IMR-90 (cell line): ENCODE measurements around the gene PI4KA.

Experiments used
- MAZ ChIP-seq: IDR thresholded peaks from 2 replicates; pipeline ENCODE4 v1.6.1; 2012; ENCODE audit warnings: low read depth, mild to moderate bottlenecking, low read length, improper control_type of control experiment, moderate library complexity, borderline replicate concordance
- MXI1 ChIP-seq: IDR thresholded peaks from 2 replicates; pipeline ENCODE4 v1.6.1; 2012; ENCODE audit warnings: low read depth, mild to moderate bottlenecking, low read length, moderate library complexity, borderline replicate concordance
- POLR2A ChIP-seq: IDR thresholded peaks from 2 replicates; pipeline ENCODE4 v1.6.1; 2012; ENCODE audit warnings: mild to moderate bottlenecking, low read depth, low read length
- RAD21 ChIP-seq: IDR thresholded peaks from 2 replicates; pipeline ENCODE4 v1.6.1; 2012; ENCODE audit warnings: low read length, improper control_type of control experiment
- RFX5 ChIP-seq: IDR thresholded peaks from 2 replicates; pipeline ENCODE4 v1.8.0; 2012; ENCODE audit warnings: low read depth, mild to moderate bottlenecking, low read length, moderate library complexity
- TF ChIP-seq, protein P1 (sequence below): conservative IDR thresholded peaks from 2 replicates; pipeline ENCODE4 v1.5.1; 2012; ENCODE audit warnings: mild to moderate bottlenecking, low read depth, low read length, improper control_type of control experiment
- TF ChIP-seq, protein P2 (sequence below): fragments of 150-350 bp; IDR thresholded peaks from 2 replicates; pipeline ENCODE4 v1.6.1; 2017; ENCODE audit warnings: mild to moderate bottlenecking, antibody characterized with exemption, low read length, low read depth
- TF ChIP-seq, protein P3 (sequence below): fragments of 150-350 bp; IDR thresholded peaks from 2 replicates; pipeline ENCODE4 v1.6.1; 2016; ENCODE audit warnings: low read depth, mild to moderate bottlenecking, low read length, moderate library complexity, borderline replicate concordance

DNA sequence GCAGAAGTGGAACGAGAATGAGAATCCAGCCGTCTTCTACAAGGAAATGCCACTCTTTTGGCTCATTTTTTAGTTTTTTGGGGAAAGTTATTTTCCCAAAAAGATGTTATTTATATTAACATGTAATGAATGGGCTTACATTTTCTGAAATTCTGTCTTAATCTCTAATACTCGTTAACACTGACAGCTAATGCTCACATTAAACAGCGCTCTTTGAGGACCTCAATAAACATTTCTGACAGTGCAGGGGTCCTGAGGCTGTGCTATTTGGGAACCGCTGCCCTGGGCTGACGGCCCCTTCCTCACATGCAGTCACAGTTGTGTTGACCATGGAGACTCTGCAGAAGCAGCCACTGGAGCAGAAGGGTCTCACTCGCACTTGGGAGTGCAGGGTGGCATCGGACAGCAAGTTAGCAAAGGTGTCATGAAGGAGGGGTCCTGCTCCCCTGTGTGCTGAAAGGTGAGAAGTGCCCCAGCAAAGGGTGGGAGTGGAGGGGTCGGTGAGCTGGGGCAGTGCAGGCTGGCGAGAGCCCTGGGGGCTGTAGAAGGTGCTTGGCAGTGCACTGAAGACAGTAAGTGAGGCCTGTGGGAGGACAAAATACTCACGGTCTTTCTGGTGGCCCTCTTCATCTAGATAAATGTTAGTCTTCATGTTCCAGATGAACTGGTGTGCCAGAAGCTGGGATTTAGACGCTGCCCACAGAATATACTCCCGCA, 137.8 kb downstream of the PI4KA start:
- TF ChIP-seq POLR2A (no peak), MXI1 (no peak), RFX5 (no peak), RAD21 (no peak), MAZ (no peak)
- TF ChIP-seq, protein P1, sequence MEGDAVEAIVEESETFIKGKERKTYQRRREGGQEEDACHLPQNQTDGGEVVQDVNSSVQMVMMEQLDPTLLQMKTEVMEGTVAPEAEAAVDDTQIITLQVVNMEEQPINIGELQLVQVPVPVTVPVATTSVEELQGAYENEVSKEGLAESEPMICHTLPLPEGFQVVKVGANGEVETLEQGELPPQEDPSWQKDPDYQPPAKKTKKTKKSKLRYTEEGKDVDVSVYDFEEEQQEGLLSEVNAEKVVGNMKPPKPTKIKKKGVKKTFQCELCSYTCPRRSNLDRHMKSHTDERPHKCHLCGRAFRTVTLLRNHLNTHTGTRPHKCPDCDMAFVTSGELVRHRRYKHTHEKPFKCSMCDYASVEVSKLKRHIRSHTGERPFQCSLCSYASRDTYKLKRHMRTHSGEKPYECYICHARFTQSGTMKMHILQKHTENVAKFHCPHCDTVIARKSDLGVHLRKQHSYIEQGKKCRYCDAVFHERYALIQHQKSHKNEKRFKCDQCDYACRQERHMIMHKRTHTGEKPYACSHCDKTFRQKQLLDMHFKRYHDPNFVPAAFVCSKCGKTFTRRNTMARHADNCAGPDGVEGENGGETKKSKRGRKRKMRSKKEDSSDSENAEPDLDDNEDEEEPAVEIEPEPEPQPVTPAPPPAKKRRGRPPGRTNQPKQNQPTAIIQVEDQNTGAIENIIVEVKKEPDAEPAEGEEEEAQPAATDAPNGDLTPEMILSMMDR: no peak
- TF ChIP-seq, protein P2, sequence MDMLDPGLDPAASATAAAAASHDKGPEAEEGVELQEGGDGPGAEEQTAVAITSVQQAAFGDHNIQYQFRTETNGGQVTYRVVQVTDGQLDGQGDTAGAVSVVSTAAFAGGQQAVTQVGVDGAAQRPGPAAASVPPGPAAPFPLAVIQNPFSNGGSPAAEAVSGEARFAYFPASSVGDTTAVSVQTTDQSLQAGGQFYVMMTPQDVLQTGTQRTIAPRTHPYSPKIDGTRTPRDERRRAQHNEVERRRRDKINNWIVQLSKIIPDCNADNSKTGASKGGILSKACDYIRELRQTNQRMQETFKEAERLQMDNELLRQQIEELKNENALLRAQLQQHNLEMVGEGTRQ: no peak
- TF ChIP-seq, protein P3, sequence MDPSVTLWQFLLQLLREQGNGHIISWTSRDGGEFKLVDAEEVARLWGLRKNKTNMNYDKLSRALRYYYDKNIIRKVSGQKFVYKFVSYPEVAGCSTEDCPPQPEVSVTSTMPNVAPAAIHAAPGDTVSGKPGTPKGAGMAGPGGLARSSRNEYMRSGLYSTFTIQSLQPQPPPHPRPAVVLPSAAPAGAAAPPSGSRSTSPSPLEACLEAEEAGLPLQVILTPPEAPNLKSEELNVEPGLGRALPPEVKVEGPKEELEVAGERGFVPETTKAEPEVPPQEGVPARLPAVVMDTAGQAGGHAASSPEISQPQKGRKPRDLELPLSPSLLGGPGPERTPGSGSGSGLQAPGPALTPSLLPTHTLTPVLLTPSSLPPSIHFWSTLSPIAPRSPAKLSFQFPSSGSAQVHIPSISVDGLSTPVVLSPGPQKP: no peak
